DOHH2 (cell line): ENCODE measurements around the gene ODAD3.

Source experiments
- H3F3A ChIP-seq: fragments of 200-600 bp; sonication (generic), shearing (Covaris generic); 2 replicates; pipeline ENCODE4 v1.6.0; 2016; ENCODE audit warnings: antibody characterized with exemption, mild to moderate bottlenecking; ENCODE audit not compliant: control insufficient read depth, insufficient read depth
- H3K27ac ChIP-seq: fragments of 200-600 bp; sonication (generic); 2 replicates; pipeline ENCODE4 v1.5.1; 2014; ENCODE audit warnings: low read depth, mild to moderate bottlenecking, low read length, moderate library complexity
- H3K27me3 ChIP-seq: fragments of 200-600 bp; sonication (generic); 2 replicates; pipeline ENCODE4 v1.6.1; 2014; ENCODE audit warnings: mild to moderate bottlenecking, low read length, mixed read lengths; ENCODE audit not compliant: control insufficient read depth
- H3K36me3 ChIP-seq: fragments of 200-600 bp; sonication (generic); 2 replicates; pipeline ENCODE4 v1.6.1; 2014; ENCODE audit warnings: mild to moderate bottlenecking, low read length, moderate library complexity, mixed read lengths; ENCODE audit not compliant: control insufficient read depth
- H3K4me1 ChIP-seq: fragments of 200-600 bp; sonication (generic); 2 replicates; pipeline ENCODE4 v1.6.1; 2014; ENCODE audit warnings: mild to moderate bottlenecking, low read length, mixed read lengths; ENCODE audit not compliant: control insufficient read depth
- H3K4me2 ChIP-seq: fragments of 200-600 bp; sonication (generic); 2 replicates; pipeline ENCODE4 v1.6.0; 2014; ENCODE audit warnings: mild to moderate bottlenecking, low read length, moderate library complexity
- H3K4me3 ChIP-seq: fragments of 200-600 bp; sonication (generic); 2 replicates; pipeline ENCODE4 v1.5.1; 2014; ENCODE audit warnings: mild to moderate bottlenecking, low read length, mixed read lengths
- H3K79me2 ChIP-seq: fragments of 200-600 bp; sonication (generic); 2 replicates; pipeline ENCODE4 v1.6.1; 2014; ENCODE audit warnings: mild to moderate bottlenecking, low read length, mixed read lengths; ENCODE audit not compliant: control insufficient read depth
- H3K9me2 ChIP-seq: fragments of 200-600 bp; sonication (generic); replicated peaks from 2 replicates; pipeline ENCODE4 v1.6.1; 2014; ENCODE audit warnings: mild to moderate bottlenecking, low read length, mixed read lengths; ENCODE audit not compliant: control insufficient read depth
- H3K9me3 ChIP-seq: fragments of 200-600 bp; sonication (generic); 2 replicates; pipeline ENCODE4 v1.6.1; 2014; ENCODE audit warnings: antibody characterized with exemption, low read length, mixed read lengths; ENCODE audit not compliant: control insufficient read depth, insufficient read depth
- H4K20me1 ChIP-seq: fragments of 200-600 bp; sonication (generic); 2 replicates; pipeline ENCODE4 v1.6.0; 2014; ENCODE audit warnings: low read depth, mild to moderate bottlenecking, antibody characterized with exemption, low read length, moderate library complexity; ENCODE audit not compliant: control insufficient read depth, insufficient read depth
- EZH2phosphoT487 ChIP-seq: fragments of 200-600 bp; sonication (generic); IDR thresholded peaks from 2 replicates; pipeline ENCODE4 v1.6.1; 2017; ENCODE audit warnings: borderline replicate concordance, mild to moderate bottlenecking, antibody characterized with exemption, low read length, moderate library complexity, mixed read lengths
- TF ChIP-seq, protein P1 (sequence below): fragments of 200-600 bp; sonication (generic); IDR thresholded peaks from one replicate; pipeline ENCODE4 v1.5.1; 2014; ENCODE audit warnings: antibody characterized with exemption, mild to moderate bottlenecking, low read depth, low read length; ENCODE audit not compliant: poor library complexity, severe bottlenecking

ODAD3 gene

DNA sequence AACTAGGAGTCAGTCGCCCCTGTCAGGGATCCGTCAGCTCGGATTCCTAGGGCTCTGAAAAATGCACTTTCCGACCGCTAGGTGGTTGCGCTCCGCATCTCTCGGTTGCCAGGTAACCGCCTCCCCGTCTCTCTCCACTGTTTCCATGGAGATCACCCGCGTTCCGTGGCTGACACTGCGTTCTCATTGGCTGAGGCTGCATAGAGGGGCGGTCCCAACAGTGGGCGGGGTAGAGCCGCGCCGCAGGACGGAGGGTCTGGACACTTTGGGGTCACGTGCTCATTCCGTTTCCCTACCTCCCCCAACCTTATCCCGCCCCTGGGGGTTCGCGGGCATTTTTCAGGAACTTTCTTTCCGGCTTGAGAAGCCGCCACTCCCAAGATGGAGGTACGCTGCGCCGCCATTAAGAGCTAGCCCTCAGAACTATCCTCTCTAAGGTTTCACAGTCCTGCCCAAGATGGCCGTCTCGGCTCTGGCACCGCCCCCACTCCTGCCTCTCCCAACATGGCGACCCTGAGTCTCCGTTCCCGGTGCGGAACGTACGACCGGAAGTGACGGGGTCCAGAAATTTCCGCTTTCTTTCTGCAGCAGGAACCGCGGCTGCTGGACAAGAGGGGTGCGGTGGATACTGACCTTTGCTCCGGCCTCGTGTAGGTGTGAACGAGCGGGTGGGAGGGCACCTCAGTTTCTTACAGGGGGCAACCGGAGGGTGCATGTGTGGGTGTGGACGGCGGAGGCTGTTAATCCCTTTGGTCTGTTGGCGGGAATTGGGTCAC, at the start of gene ODAD3, which contains the start of gene PRKCSH:
TSS of gene ODAD3 (minus strand) at position 65 of the 776 bp plus-strand sequence. CDS start 105 bp downstream, outside the sequence.
TSS of gene PRKCSH (plus strand) at position 579 of the 776 bp plus-strand sequence. CDS start 483 bp downstream, outside the sequence.
- Histone ChIP-seq H4K20me1 (no peaks in the 10 kb centered on the region), H3K36me3 (peaks cover 37% of the 10 kb centered on the region), H3K27ac (peak within 1 kb of the TSS; percentile 25), H3F3A (no peaks in the 10 kb centered on the region), H3K79me2 (peaks cover 22% of the 10 kb centered on the region), H3K4me3 (peak within 1 kb of the TSS; percentile 93), H3K27me3 (no peaks in the 10 kb centered on the region), H3K4me1 (peaks cover 20% of the 10 kb centered on the region), H3K9me2 (no peaks in the 10 kb centered on the region), H3K9me3 (no peaks in the 10 kb centered on the region), H3K4me2 (peak within 1 kb of the TSS; percentile 97)
- TF ChIP-seq, protein P1, sequence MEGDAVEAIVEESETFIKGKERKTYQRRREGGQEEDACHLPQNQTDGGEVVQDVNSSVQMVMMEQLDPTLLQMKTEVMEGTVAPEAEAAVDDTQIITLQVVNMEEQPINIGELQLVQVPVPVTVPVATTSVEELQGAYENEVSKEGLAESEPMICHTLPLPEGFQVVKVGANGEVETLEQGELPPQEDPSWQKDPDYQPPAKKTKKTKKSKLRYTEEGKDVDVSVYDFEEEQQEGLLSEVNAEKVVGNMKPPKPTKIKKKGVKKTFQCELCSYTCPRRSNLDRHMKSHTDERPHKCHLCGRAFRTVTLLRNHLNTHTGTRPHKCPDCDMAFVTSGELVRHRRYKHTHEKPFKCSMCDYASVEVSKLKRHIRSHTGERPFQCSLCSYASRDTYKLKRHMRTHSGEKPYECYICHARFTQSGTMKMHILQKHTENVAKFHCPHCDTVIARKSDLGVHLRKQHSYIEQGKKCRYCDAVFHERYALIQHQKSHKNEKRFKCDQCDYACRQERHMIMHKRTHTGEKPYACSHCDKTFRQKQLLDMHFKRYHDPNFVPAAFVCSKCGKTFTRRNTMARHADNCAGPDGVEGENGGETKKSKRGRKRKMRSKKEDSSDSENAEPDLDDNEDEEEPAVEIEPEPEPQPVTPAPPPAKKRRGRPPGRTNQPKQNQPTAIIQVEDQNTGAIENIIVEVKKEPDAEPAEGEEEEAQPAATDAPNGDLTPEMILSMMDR = peak; percentile 92
- TF ChIP-seq EZH2phosphoT487 = no peak

DNA sequence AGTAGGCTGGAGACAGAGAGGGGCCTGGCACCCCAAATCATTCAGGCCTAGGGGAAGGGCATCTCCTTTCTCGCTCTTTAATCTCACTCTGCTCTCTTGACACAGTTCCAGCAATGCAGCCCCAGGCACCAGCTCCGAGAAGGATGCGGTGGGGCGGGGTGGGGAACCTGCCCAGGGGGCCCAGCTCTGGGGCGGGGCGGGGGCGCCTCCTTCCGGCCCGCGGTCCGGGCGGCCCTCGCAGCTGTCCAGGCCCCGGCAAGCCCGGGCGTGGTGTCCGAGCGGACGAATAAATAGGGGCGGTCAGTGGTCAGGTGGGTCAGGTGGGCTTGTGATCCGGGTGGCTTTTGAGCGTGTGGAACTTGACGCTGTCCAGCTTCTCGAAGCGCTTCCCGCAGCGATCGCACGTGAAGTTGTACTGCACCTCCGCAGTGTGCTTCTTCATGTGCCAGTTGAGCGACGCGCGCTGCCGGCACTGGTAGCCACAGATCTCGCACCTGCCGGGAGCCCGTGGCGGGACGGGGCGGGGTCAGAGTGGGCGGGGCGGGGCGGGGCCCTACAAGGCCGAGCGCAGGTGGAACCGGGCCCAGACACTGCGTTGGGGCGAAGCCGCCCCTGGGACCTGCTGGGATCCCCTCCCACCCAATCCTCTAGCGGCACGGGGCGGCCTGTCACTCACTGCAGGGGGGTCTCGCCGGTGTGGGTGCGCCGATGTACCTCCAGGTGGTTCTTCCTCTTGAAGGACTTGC, 48.6 kb upstream of the ODAD3 start:
- H3K27ac ChIP-seq = no peak overlapping the region
- no peaks in the 10 kb centered on the region; the same call in 1 of the 2 replicates for H3K27me3 ChIP-seq
- H3K9me3 ChIP-seq = no peaks in the 10 kb centered on the region
- H3K79me2 ChIP-seq = no peaks in the 10 kb centered on the region
- TF ChIP-seq, protein P1 = no peak
- no peak for TF ChIP-seq EZH2phosphoT487
- H3F3A ChIP-seq = no peaks in the 10 kb centered on the region
- H3K4me1 ChIP-seq = peaks cover 19% of the 10 kb centered on the region
- H4K20me1 ChIP-seq = no peaks in the 10 kb centered on the region
- H3K4me3 ChIP-seq = no peak overlapping the region
- no peak overlapping the region for H3K4me2 ChIP-seq
- no peaks in the 10 kb centered on the region for H3K36me3 ChIP-seq
- H3K9me2 ChIP-seq = no peaks in the 10 kb centered on the region

DNA sequence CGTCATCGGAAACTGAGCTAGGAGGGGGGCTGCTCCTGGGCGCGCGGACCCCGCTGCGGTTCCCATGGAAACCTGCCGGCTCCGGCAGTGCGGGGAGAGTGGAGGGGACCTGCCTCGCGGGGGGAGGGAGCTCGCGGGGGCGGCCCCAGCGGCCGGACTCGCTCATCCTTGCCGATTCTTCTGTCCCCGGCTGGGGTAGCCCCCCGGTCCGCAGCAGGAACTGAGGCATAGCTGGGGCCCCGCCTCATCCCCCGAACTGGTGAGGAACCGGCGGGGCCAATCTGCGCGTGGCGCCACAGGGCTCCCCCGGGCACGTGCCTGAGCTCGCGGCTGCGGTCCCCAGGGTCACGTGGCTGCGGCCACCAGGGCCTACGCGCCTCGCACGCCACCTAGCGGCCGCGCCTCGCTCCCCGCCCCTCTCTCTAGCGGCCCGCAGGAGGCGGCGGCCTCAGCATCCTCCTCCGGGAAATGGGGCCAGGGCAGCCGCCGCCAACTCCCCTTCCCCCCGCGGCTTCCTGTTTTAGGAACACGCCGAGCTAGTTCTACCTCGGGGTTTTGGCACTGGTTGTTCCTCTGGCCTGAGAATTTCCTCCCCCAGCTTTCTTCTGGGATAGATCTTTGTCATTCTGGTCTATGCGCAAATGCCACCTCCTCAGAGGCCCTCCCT, 47.6 kb upstream of the ODAD3 start:
- no peaks in the 10 kb centered on the region for H3F3A ChIP-seq
- peaks cover 19% of the 10 kb centered on the region for H3K4me1 ChIP-seq
- TF ChIP-seq, protein P1 = peak; percentile 81
- TF ChIP-seq EZH2phosphoT487 = no peak
- no peaks in the 10 kb centered on the region for H4K20me1 ChIP-seq
- no peaks in the 10 kb centered on the region for H3K79me2 ChIP-seq
- H3K9me3 ChIP-seq = no peaks in the 10 kb centered on the region
- no peaks in the 10 kb centered on the region for H3K9me2 ChIP-seq
- no peaks in the 10 kb centered on the region; the same call in 1 of the 2 replicates for H3K27me3 ChIP-seq
- H3K4me3 ChIP-seq = peak overlapping the region; percentile 52
- no peak overlapping the region for H3K27ac ChIP-seq
- no peaks in the 10 kb centered on the region for H3K36me3 ChIP-seq
- peak overlapping the region; percentile 68 for H3K4me2 ChIP-seq
